ENCODE measurements around the gene ZNF653. TPM values are rescaled to one million over a fixed set of nuclear protein-coding genes. Genes with fewer than 3 reads are reported as not detected.

ZNF653 gene
- total and polyA plus RNA-seq, 9 of the 15 experiments (the other 6 are each of a cell fraction or from before 2014, with no cell fraction given): 1.6 to 8.0 (median 4.2) TPM; not detected in 2

DNA sequence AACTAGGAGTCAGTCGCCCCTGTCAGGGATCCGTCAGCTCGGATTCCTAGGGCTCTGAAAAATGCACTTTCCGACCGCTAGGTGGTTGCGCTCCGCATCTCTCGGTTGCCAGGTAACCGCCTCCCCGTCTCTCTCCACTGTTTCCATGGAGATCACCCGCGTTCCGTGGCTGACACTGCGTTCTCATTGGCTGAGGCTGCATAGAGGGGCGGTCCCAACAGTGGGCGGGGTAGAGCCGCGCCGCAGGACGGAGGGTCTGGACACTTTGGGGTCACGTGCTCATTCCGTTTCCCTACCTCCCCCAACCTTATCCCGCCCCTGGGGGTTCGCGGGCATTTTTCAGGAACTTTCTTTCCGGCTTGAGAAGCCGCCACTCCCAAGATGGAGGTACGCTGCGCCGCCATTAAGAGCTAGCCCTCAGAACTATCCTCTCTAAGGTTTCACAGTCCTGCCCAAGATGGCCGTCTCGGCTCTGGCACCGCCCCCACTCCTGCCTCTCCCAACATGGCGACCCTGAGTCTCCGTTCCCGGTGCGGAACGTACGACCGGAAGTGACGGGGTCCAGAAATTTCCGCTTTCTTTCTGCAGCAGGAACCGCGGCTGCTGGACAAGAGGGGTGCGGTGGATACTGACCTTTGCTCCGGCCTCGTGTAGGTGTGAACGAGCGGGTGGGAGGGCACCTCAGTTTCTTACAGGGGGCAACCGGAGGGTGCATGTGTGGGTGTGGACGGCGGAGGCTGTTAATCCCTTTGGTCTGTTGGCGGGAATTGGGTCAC, 70.4 kb downstream of the ZNF653 start, which contains the start of the genes ODAD3 and PRKCSH (continued):
- TF ChIP-seq, protein P1, sequence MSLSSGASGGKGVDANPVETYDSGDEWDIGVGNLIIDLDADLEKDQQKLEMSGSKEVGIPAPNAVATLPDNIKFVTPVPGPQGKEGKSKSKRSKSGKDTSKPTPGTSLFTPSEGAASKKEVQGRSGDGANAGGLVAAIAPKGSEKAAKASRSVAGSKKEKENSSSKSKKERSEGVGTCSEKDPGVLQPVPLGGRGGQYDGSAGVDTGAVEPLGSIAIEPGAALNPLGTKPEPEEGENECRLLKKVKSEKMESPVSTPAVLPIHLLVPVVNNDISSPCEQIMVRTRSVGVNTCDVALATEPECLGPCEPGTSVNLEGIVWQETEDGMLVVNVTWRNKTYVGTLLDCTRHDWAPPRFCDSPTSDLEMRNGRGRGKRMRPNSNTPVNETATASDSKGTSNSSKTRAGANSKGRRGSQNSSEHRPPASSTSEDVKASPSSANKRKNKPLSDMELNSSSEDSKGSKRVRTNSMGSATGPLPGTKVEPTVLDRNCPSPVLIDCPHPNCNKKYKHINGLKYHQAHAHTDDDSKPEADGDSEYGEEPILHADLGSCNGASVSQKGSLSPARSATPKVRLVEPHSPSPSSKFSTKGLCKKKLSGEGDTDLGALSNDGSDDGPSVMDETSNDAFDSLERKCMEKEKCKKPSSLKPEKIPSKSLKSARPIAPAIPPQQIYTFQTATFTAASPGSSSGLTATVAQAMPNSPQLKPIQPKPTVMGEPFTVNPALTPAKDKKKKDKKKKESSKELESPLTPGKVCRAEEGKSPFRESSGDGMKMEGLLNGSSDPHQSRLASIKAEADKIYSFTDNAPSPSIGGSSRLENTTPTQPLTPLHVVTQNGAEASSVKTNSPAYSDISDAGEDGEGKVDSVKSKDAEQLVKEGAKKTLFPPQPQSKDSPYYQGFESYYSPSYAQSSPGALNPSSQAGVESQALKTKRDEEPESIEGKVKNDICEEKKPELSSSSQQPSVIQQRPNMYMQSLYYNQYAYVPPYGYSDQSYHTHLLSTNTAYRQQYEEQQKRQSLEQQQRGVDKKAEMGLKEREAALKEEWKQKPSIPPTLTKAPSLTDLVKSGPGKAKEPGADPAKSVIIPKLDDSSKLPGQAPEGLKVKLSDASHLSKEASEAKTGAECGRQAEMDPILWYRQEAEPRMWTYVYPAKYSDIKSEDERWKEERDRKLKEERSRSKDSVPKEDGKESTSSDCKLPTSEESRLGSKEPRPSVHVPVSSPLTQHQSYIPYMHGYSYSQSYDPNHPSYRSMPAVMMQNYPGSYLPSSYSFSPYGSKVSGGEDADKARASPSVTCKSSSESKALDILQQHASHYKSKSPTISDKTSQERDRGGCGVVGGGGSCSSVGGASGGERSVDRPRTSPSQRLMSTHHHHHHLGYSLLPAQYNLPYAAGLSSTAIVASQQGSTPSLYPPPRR (CRISPR knock-in tag; IDR thresholded peaks at IDR 0.05; ENCODE audit: borderline replicate concordance): no peak
- no peak for TF ChIP-seq HMGN3 (IDR thresholded peaks at IDR 0.05; ENCODE audit: borderline replicate concordance, extremely low read depth, insufficient read length, low read depth, low read length)
- TF ChIP-seq NFE2L1 (tag; IDR thresholded peaks at IDR 0.05; ENCODE audit: borderline replicate concordance, low read depth): no peak
- peak; percentile 57 for TF ChIP-seq KLF1 (tag; IDR thresholded peaks at IDR 0.05)
- TF ChIP-seq PCBP1 (IDR thresholded peaks at IDR 0.05; ENCODE audit: low read depth, low read length, poor library complexity, severe bottlenecking): no peak
- TF ChIP-seq, protein P2, sequence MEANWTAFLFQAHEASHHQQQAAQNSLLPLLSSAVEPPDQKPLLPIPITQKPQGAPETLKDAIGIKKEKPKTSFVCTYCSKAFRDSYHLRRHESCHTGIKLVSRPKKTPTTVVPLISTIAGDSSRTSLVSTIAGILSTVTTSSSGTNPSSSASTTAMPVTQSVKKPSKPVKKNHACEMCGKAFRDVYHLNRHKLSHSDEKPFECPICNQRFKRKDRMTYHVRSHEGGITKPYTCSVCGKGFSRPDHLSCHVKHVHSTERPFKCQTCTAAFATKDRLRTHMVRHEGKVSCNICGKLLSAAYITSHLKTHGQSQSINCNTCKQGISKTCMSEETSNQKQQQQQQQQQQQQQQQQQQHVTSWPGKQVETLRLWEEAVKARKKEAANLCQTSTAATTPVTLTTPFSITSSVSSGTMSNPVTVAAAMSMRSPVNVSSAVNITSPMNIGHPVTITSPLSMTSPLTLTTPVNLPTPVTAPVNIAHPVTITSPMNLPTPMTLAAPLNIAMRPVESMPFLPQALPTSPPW (CRISPR knock-in tag; IDR thresholded peaks at IDR 0.05): peak; percentile 85
- TF ChIP-seq NFATC3 (IDR thresholded peaks at IDR 0.05): no peak
- TF ChIP-seq ARHGAP35 (IDR thresholded peaks at IDR 0.05; ENCODE audit: partially characterized antibody): no peak
- TF ChIP-seq, protein P3, sequence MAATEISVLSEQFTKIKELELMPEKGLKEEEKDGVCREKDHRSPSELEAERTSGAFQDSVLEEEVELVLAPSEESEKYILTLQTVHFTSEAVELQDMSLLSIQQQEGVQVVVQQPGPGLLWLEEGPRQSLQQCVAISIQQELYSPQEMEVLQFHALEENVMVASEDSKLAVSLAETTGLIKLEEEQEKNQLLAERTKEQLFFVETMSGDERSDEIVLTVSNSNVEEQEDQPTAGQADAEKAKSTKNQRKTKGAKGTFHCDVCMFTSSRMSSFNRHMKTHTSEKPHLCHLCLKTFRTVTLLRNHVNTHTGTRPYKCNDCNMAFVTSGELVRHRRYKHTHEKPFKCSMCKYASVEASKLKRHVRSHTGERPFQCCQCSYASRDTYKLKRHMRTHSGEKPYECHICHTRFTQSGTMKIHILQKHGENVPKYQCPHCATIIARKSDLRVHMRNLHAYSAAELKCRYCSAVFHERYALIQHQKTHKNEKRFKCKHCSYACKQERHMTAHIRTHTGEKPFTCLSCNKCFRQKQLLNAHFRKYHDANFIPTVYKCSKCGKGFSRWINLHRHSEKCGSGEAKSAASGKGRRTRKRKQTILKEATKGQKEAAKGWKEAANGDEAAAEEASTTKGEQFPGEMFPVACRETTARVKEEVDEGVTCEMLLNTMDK (IDR thresholded peaks at IDR 0.05; ENCODE audit: borderline replicate concordance, insufficient read depth, low read depth, low read length, poor library complexity, severe bottlenecking): peak; percentile 86
- TF ChIP-seq YY1 (IDR thresholded peaks at IDR 0.05; ENCODE audit: borderline replicate concordance in 1 of 3, control insufficient read depth in 1 of 3, extremely low read depth in 1 of 3, insufficient read depth in 3 of 3, insufficient read length in 1 of 3, insufficient replicate concordance in 2 of 3, low read depth in 1 of 3, low read length in 2 of 3): peak; percentile 99 to 100 (median 100)
- TF ChIP-seq EP400 (IDR thresholded peaks at IDR 0.05): peak; percentile 85
- TF ChIP-seq KDM1A (IDR thresholded peaks at IDR 0.05): peak; percentile 91 to 96
- peak in 1 of 2 experiments; percentile 16; a peak in 2 of 4 replicates for TF ChIP-seq FOXK2 (conservative IDR thresholded peaks at IDR 0.05 in 1 of 2, IDR thresholded peaks at IDR 0.05 in 1 of 2; ENCODE audit: low read depth in 2 of 2)

Data from K562 (cell line).